Spinal cord (tissue), 10 donors: ENCODE results near the gene ARHGAP5. TPM values are rescaled to one million over a fixed set of nuclear protein-coding genes. Genes with fewer than 3 reads are reported as not detected.
A peak's percentile ranks its signal among the peaks of the same experiment; 100 is the strongest.

Source experiments
- DNase-seq, 6 donors: peaks; one replicate each; pipeline versions ENCODE4 v3.0.0 to v3.0.0-alpha.2; 2013 to 2015; ENCODE audit warnings: low spot score in 6 of 6, low read depth in 4 of 6
- H3K27ac ChIP-seq: one replicate; pipeline ENCODE4 v1.5.1; 2013; ENCODE audit warnings: low read depth, low read length, control low read depth
- H3K27me3 ChIP-seq: one replicate; pipeline ENCODE4 v1.6.1; 2013; ENCODE audit warnings: low read length; ENCODE audit not compliant: control insufficient read depth, insufficient read depth
- H3K36me3 ChIP-seq: one replicate; pipeline ENCODE4 v1.6.1; 2013; ENCODE audit warnings: low read length; ENCODE audit not compliant: control insufficient read depth, insufficient read depth
- H3K4me1 ChIP-seq: one replicate; pipeline ENCODE4 v1.6.1; 2013; ENCODE audit warnings: low read length; ENCODE audit not compliant: control insufficient read depth, insufficient read depth
- H3K4me3 ChIP-seq: one replicate; pipeline ENCODE4 v1.5.1; 2013; ENCODE audit warnings: low read depth, low read length, control low read depth
- H3K9me3 ChIP-seq: one replicate; pipeline ENCODE4 v1.6.1; 2013; ENCODE audit warnings: low read length; ENCODE audit not compliant: control insufficient read depth, insufficient read depth
- WGBS: methylation state at CpG from one replicate; pipeline ENCODE4 v1.1.5; 2013; ENCODE audit warnings: missing lambda C conversion rate; ENCODE audit not compliant: insufficient coverage; 5-methylcytosine and 5-hydroxymethylcytosine counted together
- polyA plus RNA-seq, 2 donors: library from polyadenylated mRNA; unstranded; fragments of 120-200 nt; gene quantifications; one replicate each; pipeline ENCODE4 v1.2.1, GENCODE V29; 2013; ENCODE audit not compliant: insufficient read length in 2 of 2
- small RNA-seq: library from RNA; depleted of rRNA; stranded (forward); fragments of <200 nt; gene quantifications from one replicate; pipeline ENCODE3, GENCODE V24; 2014; ENCODE audit warnings: low replicate concordance
- total RNA-seq, 2 donors: library from RNA; depleted of rRNA in 1 of 2; stranded (reverse); fragments of 120-200 nt in 1 of 2; fragments of >200 nt in 1 of 2; gene quantifications; one replicate each; pipeline versions ENCODE4 v1.2.3 to v1.2.4, GENCODE V29; 2013 to 2014
- donor health status: healthy.

ARHGAP5 gene
- total and polyA plus RNA-seq, 4 donors = 60.2 to 306 (median 149) TPM

- DNase-seq = peak; percentile 58 to 98 (median 88)
- Histone ChIP-seq H3K4me1 (peaks cover 13% of the 10 kb centered on the region), H3K27me3 (no peaks in the 10 kb centered on the region), H3K27ac (peak within 1 kb of the TSS; percentile 95), H3K36me3 (no peaks in the 10 kb centered on the region), H3K4me3 (peak within 1 kb of the TSS; percentile 82), H3K9me3 (no peaks in the 10 kb centered on the region)
- WGBS = 0% methylated on average over 49 of the region's 57 CpGs
These were observed 126.1 kb downstream of the ARHGAP5 start, which contains the start of gene RNU6-8 for GRCh38 chr14:32202998-32203882. Gene RNU6-8, minus strand, starts transcription at chr14:32203269.

GRCh38 chr14:32203928-32204357 is 126.8 kb downstream of the ARHGAP5 start:
- Histone ChIP-seq H3K4me3 (peak overlapping the region; percentile 82), H3K9me3 (no peaks in the 10 kb centered on the region), H3K36me3 (no peaks in the 10 kb centered on the region), H3K27ac (peak overlapping the region; percentile 95), H3K27me3 (no peaks in the 10 kb centered on the region), H3K4me1 (peaks cover 13% of the 10 kb centered on the region)
- peak in 5 of 6 donors; percentile 22 to 70 (median 56) for DNase-seq
- WGBS = 4% methylated on average over 9 of the region's 14 CpGs

GRCh38 chr14:32205554-32205953 is 128.4 kb downstream of the ARHGAP5 start:
- no peaks in the 10 kb centered on the region for H3K9me3 ChIP-seq
- no peak overlapping the region for H3K27ac ChIP-seq
- DNase-seq = no peak
- no peak overlapping the region for H3K4me3 ChIP-seq
- no CpG with 5 or more reads among the region's 3 CpGs for WGBS
- peaks cover 13% of the 10 kb centered on the region for H3K4me1 ChIP-seq
- no peaks in the 10 kb centered on the region for H3K36me3 ChIP-seq
- no peaks in the 10 kb centered on the region for H3K27me3 ChIP-seq

- DNase-seq = no peak
- 79% methylated on average over 4 of the region's 4 CpGs for WGBS
- no peaks in the 10 kb centered on the region for H3K9me3 ChIP-seq
- H3K27ac ChIP-seq = no peak overlapping the region
- no peaks in the 10 kb centered on the region for H3K36me3 ChIP-seq
- H3K4me3 ChIP-seq = no peak overlapping the region
- H3K27me3 ChIP-seq = no peaks in the 10 kb centered on the region
- peaks cover 12% of the 10 kb centered on the region for H3K4me1 ChIP-seq
These were observed 128.9 kb downstream of the ARHGAP5 start for GRCh38 chr14:32205984-32206383.

- Histone ChIP-seq H3K9me3 (no peaks in the 10 kb centered on the region), H3K27me3 (no peaks in the 10 kb centered on the region), H3K4me1 (peaks cover 6% of the 10 kb centered on the region), H3K4me3 (no peak overlapping the region), H3K36me3 (no peaks in the 10 kb centered on the region), H3K27ac (no peak overlapping the region)
- no peak for DNase-seq
- 90% methylated on average over 1 of the region's 2 CpGs for WGBS
These were observed 129.4 kb downstream of the ARHGAP5 start for GRCh38 chr14:32206552-32206951.

GRCh38 chr14:32208490-32208889 is 131.4 kb downstream of the ARHGAP5 start:
- Histone ChIP-seq H3K27me3 (no peaks in the 10 kb centered on the region), H3K4me1 (no peaks in the 10 kb centered on the region), H3K9me3 (no peaks in the 10 kb centered on the region), H3K27ac (no peak overlapping the region), H3K4me3 (no peak overlapping the region), H3K36me3 (no peaks in the 10 kb centered on the region)
- no CpG with 5 or more reads among the region's 3 CpGs for WGBS
- no peak for DNase-seq

Small RNA genes lying within 50 kb of the gene (small RNA-seq; reads per million reads assigned to genes)
- gene RNU6-7 (0.26 reads per million, percentile 20 among the genes with 10 or more reads in this experiment), gene RNU6-8 (not detected)

Other genes starting within 250 kb of the ARHGAP5 start
- gene RNU6-7, start 124.7 kb downstream of the ARHGAP5 start, total RNA-seq = not detected
- gene RNU6-7, start 124.7 kb downstream of the ARHGAP5 start, polyA plus RNA-seq = not detected
- not detected for gene RNU6-8, start 126.0 kb downstream of the ARHGAP5 start, total RNA-seq
- gene RNU6-8, start 126.0 kb downstream of the ARHGAP5 start, polyA plus RNA-seq = not detected